Esophagus squamous epithelium (tissue), 4 donors: Measurements from ENCODE around the gene PDSS1.

ENCODE experiments used
- CTCF ChIP-seq, 6 experiments: fragments of 450-650 bp in 4 of 6; fragments of 200-600 bp in 2 of 6; sonication (generic) in 2 of 6; IDR thresholded peaks; one replicate each; pipeline ENCODE4 v1.5.1; 2016 to 2019; ENCODE audit warnings: antibody characterized with exemption in 6 of 6, mild to moderate bottlenecking in 4 of 6, moderate library complexity in 4 of 6
- POLR2A ChIP-seq, 4 donors: fragments of 450-650 bp; IDR thresholded peaks; one replicate each; pipeline ENCODE4 v1.6.1; 2017; ENCODE audit warnings: antibody characterized with exemption in 4 of 4, mild to moderate bottlenecking in 4 of 4, moderate library complexity in 3 of 4

- TF ChIP-seq POLR2A (IDR thresholded peaks at IDR 0.05) (no peak), CTCF (IDR thresholded peaks at IDR 0.05) (no peak)
Measured at GRCh38 chr10:26689399-26689798, 8.1 kb upstream of the PDSS1 start.
